HepG2 (cell line): ENCODE data around the gene DDI2. TPM values are rescaled to one million over a fixed set of nuclear protein-coding genes. Genes with fewer than 3 reads are reported as not detected.

ENCODE experiments used
- ARID5B ChIP-seq: IDR thresholded peaks from 2 replicates; pipeline ENCODE4 v1.4.0; 2020; ENCODE audit warnings: mild to moderate bottlenecking, missing genetic modification reagents
- HIC2 ChIP-seq: sonication (generic); formaldehyde crosslinking; IDR thresholded peaks from 2 replicates; pipeline ENCODE4 v1.9.0; 2022; ENCODE audit warnings: low read depth, missing genetic modification reagents
- KDM3A ChIP-seq: IDR thresholded peaks from 2 replicates; pipeline ENCODE4 v1.6.1; 2018; ENCODE audit warnings: low read depth, missing compliant biosample characterization
- SPEN ChIP-seq: sonication (generic); formaldehyde crosslinking; IDR thresholded peaks from 2 replicates; pipeline ENCODE4 v1.5.1; 2020; ENCODE audit warnings: low read depth, mild to moderate bottlenecking, missing genetic modification reagents
- TAF1 ChIP-seq: sonication (generic); formaldehyde crosslinking; IDR thresholded peaks from 2 replicates; pipeline ENCODE4 v1.4.0; 2020; ENCODE audit warnings: missing genetic modification reagents
- TRIM22 ChIP-seq: fragments of 450-650 bp; IDR thresholded peaks from 2 replicates; pipeline ENCODE4 v1.6.1; 2017
- ZFP82 ChIP-seq: sonication (generic); formaldehyde crosslinking; IDR thresholded peaks from 2 replicates; pipeline ENCODE4 v1.5.1; 2020; ENCODE audit warnings: mild to moderate bottlenecking, missing genetic modification reagents, borderline replicate concordance
- ZFP90 ChIP-seq: sonication (generic); formaldehyde crosslinking; IDR thresholded peaks from 2 replicates; pipeline ENCODE4 v1.8.0; 2022; ENCODE audit warnings: missing genetic modification reagents, mild to moderate bottlenecking, inconsistent platforms, borderline replicate concordance
- ZFY ChIP-seq: sonication (generic); formaldehyde crosslinking; IDR thresholded peaks from 2 replicates; pipeline ENCODE4 v1.4.0; 2020; ENCODE audit warnings: missing genetic modification reagents
- ZMYM4 ChIP-seq: sonication (generic); formaldehyde crosslinking; IDR thresholded peaks from 2 replicates; pipeline ENCODE4 v1.8.1; 2023; ENCODE audit warnings: mild to moderate bottlenecking, missing genetic modification reagents
- ZNF383 ChIP-seq: sonication (generic); formaldehyde crosslinking; IDR thresholded peaks from 2 replicates; pipeline ENCODE4 v1.4.0; 2020; ENCODE audit warnings: missing genetic modification reagents, mild to moderate bottlenecking, borderline replicate concordance
- ZNF510 ChIP-seq: sonication (generic); formaldehyde crosslinking; IDR thresholded peaks from 2 replicates; pipeline ENCODE4 v1.4.0; 2020; ENCODE audit warnings: low read depth, mild to moderate bottlenecking, missing genetic modification reagents
- ZNF564 ChIP-seq: sonication (generic); formaldehyde crosslinking; IDR thresholded peaks from 2 replicates; pipeline ENCODE4 v1.8.1; 2023; ENCODE audit warnings: mild to moderate bottlenecking, missing genetic modification reagents
- ZNF646 ChIP-seq: sonication (generic); formaldehyde crosslinking; IDR thresholded peaks from 2 replicates; pipeline ENCODE4 v1.9.0; 2021; ENCODE audit warnings: mild to moderate bottlenecking, missing genetic modification reagents
- polyA plus RNA-seq, 8 experiments: library from polyadenylated mRNA; depleted of rRNA in 3 of 8; stranded (reverse) in 7 of 8; unstranded in 1 of 8; fragments of >200 nt; fragmentation: Illumina TruSeq in 4 of 8; extraction: Trizol in 4 of 8; gene quantifications; 2 replicates each; pipeline versions ENCODE4 v1.2.1 to v1.2.3, GENCODE V29; 2011 to 2016; ENCODE audit warnings: low read depth in 4 of 8, missing spikeins in 1 of 8, mixed read lengths in 1 of 8; ENCODE audit not compliant: insufficient read depth in 1 of 8
- total RNA-seq, 5 experiments: library from RNA; depleted of rRNA; stranded (reverse); fragments of >200 nt; fragmentation: Illumina TruSeq; extraction: Trizol; gene quantifications; 2 replicates each; pipeline ENCODE4 v1.2.3, GENCODE V29; 2016; ENCODE audit warnings: low read depth in 1 of 5

The DDI2 gene
- total and polyA plus RNA-seq, 2 of the 13 experiments (the other 11 are each of a cell fraction or from before 2014, with no cell fraction given): 8.5 to 25.7 TPM

- TF ChIP-seq ZNF510 (CRISPR knock-in tag) (no peak), TAF1 (CRISPR knock-in tag) (0 out of 2 replicates have a peak, but pooled peaks have one; percentile 12), ZMYM4 (CRISPR knock-in tag) (no peak), TRIM22 (no peak), ZNF646 (no peak), ARID5B (CRISPR knock-in tag) (no peak), KDM3A (CRISPR knock-in tag) (no peak), ZFP90 (CRISPR knock-in tag) (0 out of 2 replicates have a peak, but pooled peaks have one; percentile 53), ZNF383 (no peak), ZFY (0 out of 2 replicates have a peak, but pooled peaks have one; percentile 13), SPEN (CRISPR knock-in tag) (no peak), ZFP82 (no peak), ZNF564 (CRISPR knock-in tag) (no peak), HIC2 (CRISPR knock-in tag) (no peak)
These were observed 67.4 kb downstream of the DDI2 start (continued) for GRCh38 chr1:15684468-15685291.
